HFFc6 (cell line): Measurements from ENCODE around the gene PCP4L1. TPM values are rescaled to one million over a fixed set of nuclear protein-coding genes. Genes with fewer than 3 reads are reported as not detected.
"Not testable (repeated sequence)": the region's sequence is repeated elsewhere in the genome, so short reads cannot be mapped to it uniquely, and the experiment has no call there.

Experiments
- DNase-seq: peaks from one replicate; pipeline ENCODE4 v3.0.0-alpha.2; 2018
- H3K27ac Mint-ChIP-seq: 2 replicates; pipeline ENCODE4 v1.8.0; 2020; ENCODE audit warnings: mild to moderate bottlenecking, mixed read lengths
- H3K27me3 Mint-ChIP-seq: 2 replicates; pipeline ENCODE4 v1.8.0; 2021; ENCODE audit warnings: mild to moderate bottlenecking, moderate library complexity, mixed read lengths; ENCODE audit not compliant: insufficient read depth
- H3K36me3 Mint-ChIP-seq: 2 replicates; pipeline ENCODE4 v1.8.0; 2021; ENCODE audit warnings: low read depth, mixed read lengths
- H3K4me1 Mint-ChIP-seq: 2 replicates; pipeline ENCODE4 v1.8.0; 2020; ENCODE audit warnings: low read depth, mixed read lengths
- H3K4me3 Mint-ChIP-seq: 2 replicates; pipeline ENCODE4 v1.8.0; 2020; ENCODE audit warnings: mild to moderate bottlenecking, moderate library complexity, mixed read lengths
- H3K9me3 Mint-ChIP-seq: 2 replicates; pipeline ENCODE4 v1.8.0; 2020; ENCODE audit warnings: mild to moderate bottlenecking, mixed read lengths
- total RNA-seq, 6 experiments: library from RNA; stranded (reverse); fragmentation: NEBNext Ultra II Directional; extraction: Animal tissue kit (Norgen Biotek cat#: 25700); gene quantifications; 2 replicates in 1 of 6; 3 replicates in 5 of 6; pipeline ENCODE4 v1.2.3, GENCODE V29; 2021
- TF ChIP-seq, protein P1 (sequence below): fragments of 200-600 bp; sonication (generic); IDR thresholded peaks from 2 replicates; pipeline ENCODE4 v1.5.0; 2021; ENCODE audit warnings: antibody characterized with exemption, mild to moderate bottlenecking

PCP4L1 gene
- total RNA-seq, 6 experiments from 2014 or later: not detected

DNA sequence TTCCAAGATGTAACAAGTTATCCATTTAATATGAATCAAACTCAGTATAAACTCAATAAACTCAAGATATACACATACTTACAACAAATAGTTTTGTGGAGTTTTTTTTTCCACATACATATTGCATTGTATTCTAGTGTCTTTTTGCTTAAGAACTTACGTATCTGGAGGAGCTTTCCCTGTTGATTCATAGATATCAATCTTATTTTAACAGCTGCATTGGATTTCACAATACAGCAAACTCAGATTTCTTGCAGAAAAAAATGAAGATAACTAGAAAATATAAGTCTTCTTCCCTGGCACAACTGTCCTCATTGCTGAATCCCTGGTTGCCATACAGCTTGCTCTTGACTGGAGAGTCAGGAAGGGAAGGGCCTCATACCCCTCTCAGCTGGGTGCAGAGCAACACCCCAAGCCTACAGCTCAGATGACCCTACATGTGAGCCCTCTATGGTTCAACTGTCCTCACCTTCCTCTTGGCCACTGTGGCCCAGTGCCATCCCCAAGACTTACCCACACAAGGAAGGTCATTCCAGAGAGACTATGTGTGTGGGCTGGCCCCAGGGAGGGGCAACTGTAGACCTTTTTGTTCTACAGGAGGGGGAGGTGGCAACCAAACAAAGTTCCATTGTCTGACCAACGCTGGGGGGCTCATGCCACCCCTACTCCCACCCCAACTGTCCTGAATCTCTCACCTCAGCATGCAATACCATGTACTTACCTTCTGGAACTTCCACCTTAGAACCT is 49.5 kb downstream of the PCP4L1 start:
- no peak overlapping the region for H3K4me3 Mint-ChIP-seq
- TF ChIP-seq, protein P1, sequence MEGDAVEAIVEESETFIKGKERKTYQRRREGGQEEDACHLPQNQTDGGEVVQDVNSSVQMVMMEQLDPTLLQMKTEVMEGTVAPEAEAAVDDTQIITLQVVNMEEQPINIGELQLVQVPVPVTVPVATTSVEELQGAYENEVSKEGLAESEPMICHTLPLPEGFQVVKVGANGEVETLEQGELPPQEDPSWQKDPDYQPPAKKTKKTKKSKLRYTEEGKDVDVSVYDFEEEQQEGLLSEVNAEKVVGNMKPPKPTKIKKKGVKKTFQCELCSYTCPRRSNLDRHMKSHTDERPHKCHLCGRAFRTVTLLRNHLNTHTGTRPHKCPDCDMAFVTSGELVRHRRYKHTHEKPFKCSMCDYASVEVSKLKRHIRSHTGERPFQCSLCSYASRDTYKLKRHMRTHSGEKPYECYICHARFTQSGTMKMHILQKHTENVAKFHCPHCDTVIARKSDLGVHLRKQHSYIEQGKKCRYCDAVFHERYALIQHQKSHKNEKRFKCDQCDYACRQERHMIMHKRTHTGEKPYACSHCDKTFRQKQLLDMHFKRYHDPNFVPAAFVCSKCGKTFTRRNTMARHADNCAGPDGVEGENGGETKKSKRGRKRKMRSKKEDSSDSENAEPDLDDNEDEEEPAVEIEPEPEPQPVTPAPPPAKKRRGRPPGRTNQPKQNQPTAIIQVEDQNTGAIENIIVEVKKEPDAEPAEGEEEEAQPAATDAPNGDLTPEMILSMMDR: no peak
- no peaks in the 10 kb centered on the region for H3K9me3 Mint-ChIP-seq
- peaks cover 36% of the 10 kb centered on the region for H3K4me1 Mint-ChIP-seq
- H3K36me3 Mint-ChIP-seq: no peaks in the 10 kb centered on the region
- H3K27ac Mint-ChIP-seq: no peak overlapping the region
- DNase-seq: no peak
- peaks cover 13% of the 10 kb centered on the region for H3K27me3 Mint-ChIP-seq

DNA sequence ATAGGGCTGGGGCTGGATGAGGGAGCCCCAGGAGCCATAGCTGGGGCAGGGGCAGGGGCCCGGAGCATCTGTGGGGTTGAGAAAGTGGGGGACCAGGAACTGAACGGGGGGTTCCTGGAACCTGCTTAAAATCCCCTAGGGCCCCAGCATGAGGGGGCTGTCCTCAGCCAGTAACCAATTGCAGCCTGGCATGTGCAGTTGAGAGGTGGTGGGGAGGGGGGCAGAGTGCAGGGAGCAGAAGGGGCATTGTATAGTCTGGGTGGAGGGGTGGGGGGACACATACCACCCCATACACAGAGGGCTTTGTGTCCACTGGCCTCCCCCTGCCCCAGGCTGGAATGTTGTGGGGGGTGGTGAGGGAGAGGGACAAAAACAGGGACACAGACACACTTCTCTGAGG is 51.3 kb downstream of the PCP4L1 start, which contains the start of gene MPZ:
Gene MPZ, minus strand, starts transcription at position 101 of the 400 bp plus-strand sequence. Its CDS starts 63 bp downstream, at position 38.
- peaks cover 6% of the 10 kb centered on the region; the same call in 1 of the 2 replicates for H3K36me3 Mint-ChIP-seq
- H3K27me3 Mint-ChIP-seq: peaks cover 11% of the 10 kb centered on the region
- TF ChIP-seq, protein P1: no peak
- H3K9me3 Mint-ChIP-seq: no peaks in the 10 kb centered on the region
- no peak within 1 kb of the TSS for H3K4me3 Mint-ChIP-seq
- H3K27ac Mint-ChIP-seq: no peak within 1 kb of the TSS
- no peak for DNase-seq
- H3K4me1 Mint-ChIP-seq: peaks cover 41% of the 10 kb centered on the region

DNA sequence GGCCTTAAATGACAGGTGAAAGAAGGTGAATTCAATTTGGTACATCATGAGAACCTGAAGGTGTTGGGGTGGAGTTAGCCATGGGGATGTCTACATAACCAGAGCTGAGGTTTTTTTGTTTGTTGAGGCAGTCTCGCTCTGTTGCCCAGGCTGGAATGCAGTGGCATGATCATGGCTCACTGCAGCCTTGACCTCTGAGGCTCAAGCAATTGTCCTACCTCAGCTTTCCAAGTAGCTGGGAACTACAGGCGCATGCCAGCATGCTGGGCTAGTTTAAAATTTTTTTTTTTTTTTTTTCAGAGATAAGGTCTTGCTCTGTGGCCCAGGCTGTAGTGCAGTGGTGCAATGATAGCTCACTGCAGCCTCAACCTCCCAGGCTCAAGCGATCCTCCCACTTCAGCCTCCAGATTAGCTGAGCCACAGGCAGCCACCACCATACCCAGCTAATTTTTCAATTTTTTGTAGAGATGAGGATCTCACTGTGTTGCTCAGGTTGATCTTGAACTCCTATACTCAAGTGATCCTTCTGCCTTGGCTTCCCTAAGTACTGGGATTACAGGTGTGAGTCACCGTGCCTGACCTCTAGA is 53.1 kb downstream of the PCP4L1 start:
- Mint-ChIP-seq H3K36me3 (peaks cover 6% of the 10 kb centered on the region; the same call in 1 of the 2 replicates), H3K27ac (no peak overlapping the region), H3K9me3 (no peaks in the 10 kb centered on the region), H3K4me3 (no peak overlapping the region), H3K4me1 (peaks cover 39% of the 10 kb centered on the region), H3K27me3 (peaks cover 11% of the 10 kb centered on the region)
- DNase-seq: no peak
- TF ChIP-seq, protein P1: no peak

DNA sequence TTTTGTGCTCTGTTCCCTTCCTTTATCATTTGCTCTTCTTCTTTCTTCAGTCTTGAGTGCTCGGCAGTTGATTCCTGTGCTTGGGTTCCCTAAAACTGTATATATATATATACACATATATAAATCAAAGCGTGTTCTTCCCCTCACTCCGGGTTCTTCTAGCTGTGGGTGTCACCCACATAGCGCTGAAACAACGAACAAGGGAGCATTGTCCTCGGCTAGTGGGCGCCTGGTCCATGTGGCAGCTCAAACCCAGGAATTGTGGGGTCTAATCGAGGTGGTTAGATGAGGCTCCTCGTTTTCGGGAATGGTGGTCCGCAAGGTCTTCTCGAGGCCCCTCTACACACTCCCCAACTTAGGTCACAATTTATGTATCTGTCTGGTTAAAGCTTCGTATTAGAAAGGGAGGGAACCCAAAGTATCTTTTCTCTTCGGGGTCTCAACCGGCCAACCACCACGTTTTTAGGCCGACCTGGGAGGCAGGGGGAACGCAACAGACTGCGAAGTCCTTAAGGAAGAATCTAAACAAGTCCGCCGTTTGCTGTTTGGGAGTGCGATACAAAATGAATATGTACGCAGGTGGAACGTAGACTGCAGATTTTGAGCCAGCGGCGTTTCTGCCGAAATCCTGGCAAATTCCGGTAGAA is 55.1 kb downstream of the PCP4L1 start:
- Mint-ChIP-seq H3K27ac (peak overlapping the region; percentile 98), H3K27me3 (peaks cover 6% of the 10 kb centered on the region), H3K4me3 (peak overlapping the region; percentile 98), H3K4me1 (peaks cover 27% of the 10 kb centered on the region), H3K36me3 (peaks cover 6% of the 10 kb centered on the region), H3K9me3 (no peaks in the 10 kb centered on the region)
- DNase-seq: no peak
- TF ChIP-seq, protein P1: no peak

DNA sequence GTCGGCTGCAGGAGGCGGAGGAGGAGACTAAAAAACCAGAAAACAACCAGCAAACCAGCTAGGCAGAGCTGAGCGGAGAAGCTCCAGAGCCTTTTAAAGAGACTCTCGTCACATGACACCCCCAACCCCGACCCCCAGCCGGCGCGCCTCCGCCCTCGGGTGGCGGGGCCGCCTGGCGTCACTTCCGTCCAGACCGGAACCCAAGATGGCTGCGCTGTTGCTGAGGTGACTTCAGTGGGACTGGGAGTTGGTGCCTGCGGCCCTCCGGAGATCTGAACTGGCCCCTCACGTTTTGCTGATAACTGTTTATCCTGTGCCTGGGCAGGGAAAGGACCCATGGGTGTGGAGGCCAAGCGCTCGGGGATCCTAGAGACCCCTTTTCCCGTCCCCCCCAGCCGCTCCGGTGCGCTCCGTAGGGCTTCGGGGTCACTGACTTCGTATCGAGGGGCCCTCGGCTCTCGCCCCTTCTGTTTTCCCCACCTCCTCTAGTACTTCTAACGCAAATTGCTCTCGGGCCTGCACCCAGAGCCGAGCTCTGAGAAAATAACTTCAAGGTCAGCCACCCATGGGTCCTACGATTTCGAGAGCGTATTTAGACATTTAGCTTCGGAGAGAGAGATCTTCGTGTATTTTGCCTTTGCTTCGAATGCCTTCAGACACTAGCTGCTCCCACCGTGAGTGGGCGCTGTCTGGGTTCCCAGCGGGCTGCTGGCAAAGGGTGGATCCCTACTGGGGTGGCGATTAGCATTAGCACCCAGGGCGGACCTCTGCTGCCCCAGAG is 55.8 kb downstream of the PCP4L1 start, which contains the start of gene SDHC:
Gene SDHC, plus strand, starts transcription at position 181 of the 781 bp plus-strand sequence. Its CDS starts 25 bp downstream, at position 206.
- DNase-seq: peak; percentile 79
- Mint-ChIP-seq H3K27me3 (peaks cover 5% of the 10 kb centered on the region), H3K27ac (peak within 1 kb of the TSS; percentile 98), H3K4me3 (peak within 1 kb of the TSS; percentile 98), H3K9me3 (no peaks in the 10 kb centered on the region), H3K36me3 (peaks cover 6% of the 10 kb centered on the region), H3K4me1 (peaks cover 27% of the 10 kb centered on the region)
- TF ChIP-seq, protein P1: peak; percentile 74

DNA sequence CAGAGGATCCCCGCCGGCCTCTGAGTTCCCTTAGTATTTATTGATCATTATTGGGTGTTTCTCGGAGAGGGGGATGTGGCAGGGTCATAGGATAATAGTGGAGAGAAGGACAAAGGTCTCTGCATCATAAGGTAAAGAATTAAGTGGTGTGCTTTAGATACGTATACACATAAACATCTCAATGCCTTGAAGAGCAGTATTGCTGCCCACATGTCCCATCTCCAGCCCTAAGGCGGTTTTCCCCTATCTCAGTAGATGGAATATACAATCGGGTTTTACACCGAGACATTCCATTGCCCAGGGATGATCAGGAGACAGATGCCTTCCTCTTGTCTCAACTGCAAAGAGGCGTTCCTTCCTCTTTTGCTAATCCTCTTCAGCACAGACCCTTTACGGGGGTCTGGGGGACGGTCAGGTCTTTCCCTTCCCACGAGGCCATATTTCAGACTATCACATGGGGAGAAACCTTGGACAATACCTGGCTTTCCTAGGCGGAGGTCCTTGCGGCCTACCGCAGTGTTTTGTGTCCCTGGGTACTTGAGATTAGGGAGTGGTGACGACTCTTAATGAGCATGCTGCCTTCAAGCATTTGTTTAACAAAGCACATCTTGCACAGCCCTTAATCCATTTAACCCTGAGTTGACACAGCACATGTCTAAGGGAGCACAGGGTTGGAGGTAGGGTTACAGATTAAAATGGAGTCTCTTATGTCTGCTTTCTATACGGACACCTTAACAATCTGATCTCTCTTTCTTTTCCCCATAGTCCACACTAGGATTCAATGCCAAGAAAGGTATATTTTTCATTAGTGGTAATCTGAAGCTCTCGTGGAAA is 57.5 kb downstream of the PCP4L1 start:
- not testable (repeated sequence) for H3K27ac Mint-ChIP-seq, H3K36me3 Mint-ChIP-seq, H3K9me3 Mint-ChIP-seq, DNase-seq, H3K27me3 Mint-ChIP-seq
- H3K4me3 Mint-ChIP-seq: peak overlapping the region; percentile 98
- H3K4me1 Mint-ChIP-seq: peaks cover 27% of the 10 kb centered on the region
